Effector memory CD4-positive, alpha-beta T cell (primary cell): ENCODE results near the gene PTPRU.
A peak's percentile ranks its signal among the peaks of the same experiment; 100 is the strongest.

Source experiments
- DNase-seq, 3 donors: peaks; one replicate each; pipeline ENCODE4 v3.0.0-alpha.2; 2020
- H3K27ac ChIP-seq: 2 replicates; pipeline ENCODE4 v1.7.0; 2013; ENCODE audit warnings: mild to moderate bottlenecking, low read length, moderate library complexity; ENCODE audit not compliant: insufficient read depth, poor library complexity, severe bottlenecking
- H3K27me3 ChIP-seq: replicated peaks from 2 replicates; pipeline ENCODE4 v1.7.0; 2013; ENCODE audit warnings: mild to moderate bottlenecking, low read length; ENCODE audit not compliant: insufficient read depth, control insufficient read depth, poor library complexity, severe bottlenecking
- H3K36me3 ChIP-seq: 2 replicates; pipeline ENCODE4 v1.7.0; 2013; ENCODE audit warnings: mild to moderate bottlenecking, low read length, moderate library complexity; ENCODE audit not compliant: control insufficient read depth, insufficient read depth
- H3K4me1 ChIP-seq: 2 replicates; pipeline ENCODE4 v1.7.0; 2013; ENCODE audit warnings: low read length, mild to moderate bottlenecking; ENCODE audit not compliant: control insufficient read depth, insufficient read depth, poor library complexity, severe bottlenecking
- H3K4me3 ChIP-seq: 2 replicates; pipeline ENCODE4 v1.7.0; 2013; ENCODE audit warnings: low read length, low read depth, mild to moderate bottlenecking; ENCODE audit not compliant: insufficient read depth, poor library complexity, severe bottlenecking
- H3K9me3 ChIP-seq: 2 replicates; pipeline ENCODE4 v1.7.0; 2013; ENCODE audit warnings: mild to moderate bottlenecking, low read length, moderate library complexity; ENCODE audit not compliant: control insufficient read depth

Gene PTPRU

GRCh38 chr1:29251164-29252124 is 15.1 kb downstream of the PTPRU start:
- no peak for DNase-seq

GRCh38 chr1:29253180-29253579 is 16.9 kb downstream of the PTPRU start:
- no peak overlapping the region for H3K27ac ChIP-seq
- H3K36me3 ChIP-seq, result no peaks in the 10 kb centered on the region
- no peaks in the 10 kb centered on the region for H3K27me3 ChIP-seq
- H3K9me3 ChIP-seq, result no peaks in the 10 kb centered on the region
- H3K4me1 ChIP-seq, result no peaks in the 10 kb centered on the region
- H3K4me3 ChIP-seq, result no peak overlapping the region
- no peak for DNase-seq

More at GRCh38 chr1:29251164-29252124, 15.1 kb downstream of the PTPRU start:
- Histone ChIP-seq H3K4me3 (no peak overlapping the region), H3K4me1 (no peaks in the 10 kb centered on the region), H3K27me3 (no peaks in the 10 kb centered on the region), H3K27ac (no peak overlapping the region), H3K36me3 (no peaks in the 10 kb centered on the region), H3K9me3 (no peaks in the 10 kb centered on the region)

DNA sequence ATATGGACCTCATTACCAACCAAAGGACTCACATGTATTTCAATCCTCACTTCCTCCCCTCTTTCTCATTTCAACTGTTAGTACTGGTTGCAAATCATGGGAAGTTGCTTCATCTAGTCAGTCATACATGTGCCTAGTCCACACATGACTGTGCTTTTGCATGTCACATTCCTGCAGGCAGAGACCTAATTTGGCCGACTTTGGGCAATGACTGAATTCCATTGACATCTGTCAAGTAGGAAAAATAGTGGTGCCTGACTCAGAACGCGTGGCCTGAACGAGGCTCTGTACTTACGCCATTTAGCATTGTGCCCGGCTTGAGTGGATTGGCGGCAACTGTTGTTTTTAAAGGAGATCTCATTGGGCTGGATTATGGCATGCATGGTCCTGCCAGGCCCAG is 18.0 kb downstream of the PTPRU start:
- no peak overlapping the region for H3K4me3 ChIP-seq
- no peak for DNase-seq
- peaks cover 10% of the 10 kb centered on the region for H3K27me3 ChIP-seq
- no peak overlapping the region for H3K27ac ChIP-seq
- no peaks in the 10 kb centered on the region for H3K9me3 ChIP-seq
- peaks cover 5% of the 10 kb centered on the region for H3K4me1 ChIP-seq
- H3K36me3 ChIP-seq, result no peaks in the 10 kb centered on the region

DNA sequence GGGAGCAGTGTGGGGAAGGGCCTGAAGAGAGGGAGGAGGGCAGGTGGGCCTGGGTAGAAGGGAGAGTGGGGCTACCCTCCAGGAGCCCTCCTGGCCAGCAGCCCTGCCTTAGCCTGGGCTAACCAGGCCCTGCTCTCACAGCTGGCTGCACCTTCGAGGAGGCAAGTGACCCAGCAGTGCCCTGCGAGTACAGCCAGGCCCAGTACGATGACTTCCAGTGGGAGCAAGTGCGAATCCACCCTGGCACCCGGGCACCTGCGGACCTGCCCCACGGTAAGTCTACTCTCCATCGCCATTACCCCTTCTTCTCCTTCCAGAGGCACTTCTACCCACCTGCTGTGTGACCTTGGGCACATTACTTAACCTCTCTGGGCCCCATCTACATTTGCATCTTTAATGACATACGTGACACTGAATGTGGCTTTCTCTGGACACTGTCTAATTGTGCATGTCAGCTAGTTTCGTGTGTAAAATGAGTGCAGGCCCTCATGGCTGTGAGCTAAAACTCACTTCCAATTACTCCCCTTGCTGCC is 18.9 kb downstream of the PTPRU start:
- Histone ChIP-seq H3K4me1 (peaks cover 7% of the 10 kb centered on the region), H3K27ac (no peak overlapping the region), H3K9me3 (no peaks in the 10 kb centered on the region), H3K4me3 (no peak overlapping the region), H3K36me3 (no peaks in the 10 kb centered on the region), H3K27me3 (peaks cover 19% of the 10 kb centered on the region)
- no peak for DNase-seq

DNA sequence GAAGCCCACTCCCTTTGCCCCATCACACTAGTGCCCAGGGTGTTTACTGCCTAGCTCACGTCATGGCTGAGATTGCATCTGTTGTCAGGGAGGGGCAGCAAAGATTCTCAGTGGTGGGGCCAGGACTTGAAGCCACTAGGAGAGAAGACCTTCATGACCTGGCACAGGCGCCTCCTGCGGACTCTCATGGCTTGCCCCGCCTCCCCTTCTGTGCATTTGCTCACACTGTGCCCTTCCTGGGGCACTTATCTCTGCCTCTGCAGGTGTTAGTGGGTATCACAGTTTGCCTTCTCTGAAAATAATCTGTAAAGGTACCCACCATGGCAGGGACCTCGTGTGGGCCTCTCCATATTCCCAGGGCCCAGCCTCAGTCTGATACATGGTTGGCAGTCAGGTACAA is 20.1 kb downstream of the PTPRU start:
- H3K4me3 ChIP-seq, result no peak overlapping the region
- peaks cover 8% of the 10 kb centered on the region for H3K4me1 ChIP-seq
- peaks cover 26% of the 10 kb centered on the region for H3K27me3 ChIP-seq
- no peaks in the 10 kb centered on the region for H3K36me3 ChIP-seq
- DNase-seq, result no peak
- H3K9me3 ChIP-seq, result no peaks in the 10 kb centered on the region
- H3K27ac ChIP-seq, result no peak overlapping the region

DNA sequence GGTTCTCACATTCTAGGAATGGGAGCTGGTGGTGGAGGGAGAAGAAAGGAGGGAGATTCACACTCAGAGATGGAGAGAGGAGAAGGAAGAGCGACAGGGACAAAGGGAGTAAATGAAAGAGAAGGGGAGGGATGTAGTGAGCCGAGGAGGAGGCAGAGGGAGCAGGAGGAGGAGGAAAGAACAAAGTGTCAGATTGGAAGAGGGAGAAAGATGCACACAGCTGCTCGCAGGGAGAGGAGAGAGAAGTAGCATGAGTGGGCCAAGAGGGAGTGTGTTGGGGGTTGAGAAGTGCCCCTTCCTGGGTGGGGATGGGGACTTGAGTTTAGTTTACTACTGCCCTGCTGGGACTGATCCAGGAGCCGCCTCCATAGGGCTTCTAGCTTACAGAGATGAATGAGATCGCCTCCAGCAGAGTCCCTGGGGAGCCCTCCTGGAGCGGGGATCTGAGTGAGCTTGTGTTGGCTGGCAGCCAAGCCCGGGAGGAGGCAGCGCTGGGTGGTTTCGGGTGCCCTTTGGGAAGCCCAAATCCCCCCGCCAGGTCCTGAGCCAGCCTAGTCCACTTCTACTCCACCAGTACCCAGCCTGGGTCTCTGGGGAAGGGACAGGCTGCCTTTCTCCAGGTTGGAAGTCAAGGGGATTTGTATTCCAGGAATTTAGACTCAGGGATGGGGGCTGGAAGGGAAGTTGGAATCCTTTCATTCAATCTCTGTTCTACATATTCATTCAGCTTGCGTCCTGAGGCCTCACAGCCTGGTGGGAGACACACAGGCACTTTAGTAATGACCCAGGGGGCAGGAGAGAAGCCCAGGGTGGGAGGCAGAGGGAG is 20.9 kb downstream of the PTPRU start:
- Histone ChIP-seq H3K36me3 (no peaks in the 10 kb centered on the region), H3K9me3 (no peaks in the 10 kb centered on the region), H3K27ac (no peak overlapping the region), H3K27me3 (peaks cover 26% of the 10 kb centered on the region), H3K4me3 (no peak overlapping the region), H3K4me1 (peaks cover 8% of the 10 kb centered on the region)
- no peak for DNase-seq

DNA sequence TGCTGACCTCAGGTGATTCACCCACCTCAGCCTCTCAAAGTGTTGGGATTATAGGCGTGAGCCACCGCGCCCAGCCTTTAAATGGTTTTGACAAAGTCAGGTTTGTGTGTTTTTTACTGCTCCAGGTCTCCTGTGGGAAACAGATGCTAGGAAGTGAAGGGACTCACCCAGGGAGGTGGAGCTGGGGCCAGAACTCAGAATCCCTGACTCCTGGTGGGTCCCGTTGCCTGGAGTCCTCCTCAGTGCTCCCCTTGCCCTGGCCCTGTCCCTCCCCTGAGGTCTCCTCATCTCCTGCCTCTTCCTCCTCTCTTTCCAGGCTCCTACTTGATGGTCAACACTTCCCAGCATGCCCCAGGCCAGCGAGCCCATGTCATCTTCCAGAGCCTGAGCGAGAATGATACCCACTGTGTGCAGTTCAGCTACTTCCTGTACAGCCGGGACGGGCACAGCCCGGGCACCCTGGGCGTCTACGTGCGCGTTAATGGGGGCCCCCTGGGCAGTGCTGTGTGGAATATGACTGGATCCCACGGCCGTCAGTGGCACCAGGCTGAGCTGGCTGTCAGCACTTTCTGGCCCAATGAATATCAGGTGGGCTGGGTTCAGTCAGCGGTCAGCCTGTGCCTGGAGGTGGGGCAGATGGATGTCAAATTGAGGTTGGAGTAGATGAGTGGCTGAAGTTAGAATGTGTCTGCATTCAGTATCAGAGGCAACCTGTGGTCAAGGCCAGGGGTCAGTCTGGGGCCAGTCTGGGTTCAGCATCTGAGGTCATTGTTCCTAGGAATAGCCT is 22.1 kb downstream of the PTPRU start:
- peaks cover 26% of the 10 kb centered on the region for H3K27me3 ChIP-seq
- no peaks in the 10 kb centered on the region for H3K36me3 ChIP-seq
- no peak for DNase-seq
- peaks cover 8% of the 10 kb centered on the region for H3K4me1 ChIP-seq
- H3K27ac ChIP-seq, result no peak overlapping the region
- H3K9me3 ChIP-seq, result no peaks in the 10 kb centered on the region
- no peak overlapping the region for H3K4me3 ChIP-seq

DNA sequence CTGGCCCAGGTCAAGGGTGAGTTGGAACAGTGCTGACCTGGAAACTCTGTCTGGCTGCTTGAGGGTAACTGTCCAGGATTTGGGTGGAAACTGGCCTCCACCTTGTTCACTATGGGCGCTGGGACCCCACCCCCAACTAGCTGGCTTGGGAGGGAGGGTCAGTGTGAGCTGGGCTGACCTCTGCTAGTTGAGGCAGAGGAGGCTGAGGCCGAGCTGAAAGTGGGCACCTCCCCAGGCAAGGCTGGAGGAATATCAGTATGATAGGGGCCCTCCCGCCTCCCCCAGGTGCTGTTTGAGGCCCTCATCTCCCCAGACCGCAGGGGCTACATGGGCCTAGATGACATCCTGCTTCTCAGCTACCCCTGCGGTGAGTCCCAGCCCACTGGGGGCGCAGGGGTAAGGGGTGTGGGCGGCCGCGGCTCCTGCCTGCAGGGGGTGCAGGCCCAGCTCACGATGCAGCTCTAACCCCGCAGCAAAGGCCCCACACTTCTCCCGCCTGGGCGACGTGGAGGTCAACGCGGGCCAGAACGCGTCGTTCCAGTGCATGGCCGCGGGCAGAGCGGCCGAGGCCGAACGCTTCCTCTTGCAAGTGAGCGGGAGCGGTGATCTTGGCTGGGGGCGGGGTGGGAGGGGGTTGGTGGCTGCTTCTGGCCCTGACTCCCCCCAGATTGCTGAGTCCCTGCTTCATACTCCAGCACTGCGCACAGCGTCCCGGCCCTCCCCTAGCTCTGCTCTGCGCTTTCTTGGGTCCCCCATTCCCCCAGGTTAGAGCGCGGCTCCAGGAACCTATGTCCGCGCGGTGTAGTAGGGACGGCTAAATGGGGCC is 22.9 kb downstream of the PTPRU start:
- Histone ChIP-seq H3K9me3 (no peaks in the 10 kb centered on the region), H3K27me3 (peaks cover 26% of the 10 kb centered on the region), H3K27ac (no peak overlapping the region), H3K4me1 (peaks cover 8% of the 10 kb centered on the region), H3K4me3 (peak overlapping the region; percentile 39), H3K36me3 (no peaks in the 10 kb centered on the region)
- DNase-seq, result no peak
